HepG2 (cell line): ENCODE results near the gene TMBIM6. TPM values are rescaled to one million over a fixed set of nuclear protein-coding genes. Genes with fewer than 3 reads are reported as not detected.

Source experiments
- CEBPZ ChIP-seq: IDR thresholded peaks from 2 replicates; pipeline ENCODE4 v1.6.1; 2012; ENCODE audit warnings: low read length, improper control_type of control experiment
- LRRFIP1 ChIP-seq: sonication (generic); formaldehyde crosslinking; conservative IDR thresholded peaks from 2 replicates; pipeline ENCODE4 v1.4.0; 2020; ENCODE audit warnings: missing genetic modification reagents
- MTA3 ChIP-seq: sonication (generic); formaldehyde crosslinking; IDR thresholded peaks from 2 replicates; pipeline ENCODE4 v1.4.0; 2020; ENCODE audit warnings: missing genetic modification reagents
- POLR2AphosphoS5 ChIP-seq: IDR thresholded peaks from 2 replicates; pipeline ENCODE4 v1.6.1; 2012; ENCODE audit warnings: low read depth, low read length
- RNF2 ChIP-seq: fragments of 450-650 bp; conservative IDR thresholded peaks from 2 replicates; pipeline ENCODE4 v1.6.1; 2016; ENCODE audit warnings: low read depth
- SMC3 ChIP-seq: IDR thresholded peaks from 2 replicates; pipeline ENCODE4 v1.6.1; 2011; ENCODE audit warnings: low read length, improper control_type of control experiment
- SP5 ChIP-seq: IDR thresholded peaks from 2 replicates; pipeline ENCODE4 v1.6.1; 2016; ENCODE audit warnings: low read depth, borderline replicate concordance
- SYNCRIP ChIP-seq: fragments of 200-400 bp; formaldehyde crosslinking; IDR thresholded peaks from 2 replicates; pipeline ENCODE4 v1.6.1; 2018; ENCODE audit warnings: mild to moderate bottlenecking, low read depth, low read length; ENCODE audit not compliant: insufficient read depth
- TERF1 ChIP-seq: sonication (generic); formaldehyde crosslinking; IDR thresholded peaks from 2 replicates; pipeline ENCODE4 v1.8.0; 2022; ENCODE audit warnings: mild to moderate bottlenecking, missing genetic modification reagents, moderate library complexity
- ZNF17 ChIP-seq: sonication (generic); formaldehyde crosslinking; IDR thresholded peaks from 2 replicates; pipeline ENCODE4 v1.5.0; 2020; ENCODE audit warnings: mild to moderate bottlenecking, missing genetic modification reagents
- ZNF224 ChIP-seq: sonication (generic); formaldehyde crosslinking; IDR thresholded peaks from 2 replicates; pipeline ENCODE4 v1.5.0; 2020; ENCODE audit warnings: mild to moderate bottlenecking, missing genetic modification reagents
- ZNF234 ChIP-seq: sonication (generic); formaldehyde crosslinking; conservative IDR thresholded peaks from 2 replicates; pipeline ENCODE4 v1.5.1; 2020; ENCODE audit warnings: mild to moderate bottlenecking, missing genetic modification reagents
- ZNF30 ChIP-seq: sonication (generic); formaldehyde crosslinking; IDR thresholded peaks from 2 replicates; pipeline ENCODE4 v1.5.0; 2020; ENCODE audit warnings: mild to moderate bottlenecking, missing genetic modification reagents
- ZNF333 ChIP-seq: sonication (generic); formaldehyde crosslinking; IDR thresholded peaks from 2 replicates; pipeline ENCODE4 v1.4.0; 2020; ENCODE audit warnings: mild to moderate bottlenecking, missing genetic modification reagents, borderline replicate concordance
- ZNF749 ChIP-seq: sonication (generic); formaldehyde crosslinking; IDR thresholded peaks from 2 replicates; pipeline ENCODE4 v1.8.0; 2022; ENCODE audit warnings: mild to moderate bottlenecking, missing genetic modification reagents, moderate library complexity, borderline replicate concordance
- polyA plus RNA-seq, 8 experiments: library from polyadenylated mRNA; depleted of rRNA in 3 of 8; stranded (reverse) in 7 of 8; unstranded in 1 of 8; fragments of >200 nt; fragmentation: Illumina TruSeq in 4 of 8; extraction: Trizol in 4 of 8; gene quantifications; 2 replicates each; pipeline versions ENCODE4 v1.2.1 to v1.2.3, GENCODE V29; 2011 to 2016; ENCODE audit warnings: low read depth in 4 of 8, missing spikeins in 1 of 8, mixed read lengths in 1 of 8; ENCODE audit not compliant: insufficient read depth in 1 of 8
- total RNA-seq, 5 experiments: library from RNA; depleted of rRNA; stranded (reverse); fragments of >200 nt; fragmentation: Illumina TruSeq; extraction: Trizol; gene quantifications; 2 replicates each; pipeline ENCODE4 v1.2.3, GENCODE V29; 2016; ENCODE audit warnings: low read depth in 1 of 5
- TF ChIP-seq, protein P1 (sequence below): IDR thresholded peaks from 2 replicates; pipeline ENCODE4 v1.6.1; 2016; ENCODE audit warnings: low read depth, missing genetic modification reagents, missing compliant biosample characterization

Gene TMBIM6
- total and polyA plus RNA-seq, 2 of the 13 experiments (the other 11 are each of a cell fraction or from before 2014, with no cell fraction given), result 412 to 468 TPM

DNA sequence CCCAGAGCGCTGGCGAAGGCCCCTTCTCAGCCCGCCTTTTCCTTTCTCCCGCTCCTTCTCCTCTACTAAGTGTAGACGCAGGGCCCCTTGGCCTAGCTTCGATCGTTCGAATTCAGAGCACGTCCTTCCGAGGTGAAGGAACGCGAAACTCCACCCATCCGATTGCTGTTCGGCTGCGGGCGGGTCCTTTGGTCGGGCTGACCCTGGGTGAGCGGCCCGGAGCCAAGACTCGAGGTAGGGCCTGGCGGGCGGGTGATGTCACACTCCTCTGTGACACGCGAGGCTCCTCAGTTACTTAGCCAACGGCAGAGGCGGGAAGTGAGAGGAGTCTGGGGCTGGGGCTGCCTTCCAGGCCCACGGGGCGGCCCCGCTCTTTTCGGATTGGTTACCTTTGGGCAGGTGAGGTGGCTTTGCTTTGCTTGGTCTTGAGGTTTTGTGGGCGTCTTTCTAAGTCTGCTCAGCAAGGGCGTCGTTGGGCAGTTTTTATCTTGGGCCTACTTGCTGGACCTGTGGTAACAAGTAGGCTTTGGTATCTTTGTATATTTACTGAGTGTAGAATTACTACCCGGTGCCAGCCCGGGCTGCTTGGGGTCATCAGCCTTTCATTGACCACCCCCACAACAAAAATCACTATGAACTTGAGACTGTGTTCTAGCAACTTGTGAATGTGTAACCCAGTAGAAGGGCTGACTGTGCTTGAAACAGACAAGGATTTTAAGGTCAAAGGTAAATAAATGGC, 694 bp downstream of the TMBIM6 start (continued):
- TF ChIP-seq ZNF17 (CRISPR knock-in tag) (no peak), RNF2 (no peak), ZNF333 (peak; percentile 31; the same call in 1 of the 2 replicates), SMC3 (no peak), POLR2AphosphoS5 (no peak), ZNF30 (CRISPR knock-in tag) (no peak), SP5 (CRISPR knock-in tag) (no peak; the same call in 1 of the 2 replicates), ZNF234 (CRISPR knock-in tag) (no peak), SYNCRIP (no peak), ZNF224 (CRISPR knock-in tag) (no peak), LRRFIP1 (CRISPR knock-in tag) (no peak), TERF1 (CRISPR knock-in tag) (no peak), ZNF749 (no peak; the same call in 1 of the 2 replicates), MTA3 (CRISPR knock-in tag) (no peak), CEBPZ (no peak)
- TF ChIP-seq, protein P1, sequence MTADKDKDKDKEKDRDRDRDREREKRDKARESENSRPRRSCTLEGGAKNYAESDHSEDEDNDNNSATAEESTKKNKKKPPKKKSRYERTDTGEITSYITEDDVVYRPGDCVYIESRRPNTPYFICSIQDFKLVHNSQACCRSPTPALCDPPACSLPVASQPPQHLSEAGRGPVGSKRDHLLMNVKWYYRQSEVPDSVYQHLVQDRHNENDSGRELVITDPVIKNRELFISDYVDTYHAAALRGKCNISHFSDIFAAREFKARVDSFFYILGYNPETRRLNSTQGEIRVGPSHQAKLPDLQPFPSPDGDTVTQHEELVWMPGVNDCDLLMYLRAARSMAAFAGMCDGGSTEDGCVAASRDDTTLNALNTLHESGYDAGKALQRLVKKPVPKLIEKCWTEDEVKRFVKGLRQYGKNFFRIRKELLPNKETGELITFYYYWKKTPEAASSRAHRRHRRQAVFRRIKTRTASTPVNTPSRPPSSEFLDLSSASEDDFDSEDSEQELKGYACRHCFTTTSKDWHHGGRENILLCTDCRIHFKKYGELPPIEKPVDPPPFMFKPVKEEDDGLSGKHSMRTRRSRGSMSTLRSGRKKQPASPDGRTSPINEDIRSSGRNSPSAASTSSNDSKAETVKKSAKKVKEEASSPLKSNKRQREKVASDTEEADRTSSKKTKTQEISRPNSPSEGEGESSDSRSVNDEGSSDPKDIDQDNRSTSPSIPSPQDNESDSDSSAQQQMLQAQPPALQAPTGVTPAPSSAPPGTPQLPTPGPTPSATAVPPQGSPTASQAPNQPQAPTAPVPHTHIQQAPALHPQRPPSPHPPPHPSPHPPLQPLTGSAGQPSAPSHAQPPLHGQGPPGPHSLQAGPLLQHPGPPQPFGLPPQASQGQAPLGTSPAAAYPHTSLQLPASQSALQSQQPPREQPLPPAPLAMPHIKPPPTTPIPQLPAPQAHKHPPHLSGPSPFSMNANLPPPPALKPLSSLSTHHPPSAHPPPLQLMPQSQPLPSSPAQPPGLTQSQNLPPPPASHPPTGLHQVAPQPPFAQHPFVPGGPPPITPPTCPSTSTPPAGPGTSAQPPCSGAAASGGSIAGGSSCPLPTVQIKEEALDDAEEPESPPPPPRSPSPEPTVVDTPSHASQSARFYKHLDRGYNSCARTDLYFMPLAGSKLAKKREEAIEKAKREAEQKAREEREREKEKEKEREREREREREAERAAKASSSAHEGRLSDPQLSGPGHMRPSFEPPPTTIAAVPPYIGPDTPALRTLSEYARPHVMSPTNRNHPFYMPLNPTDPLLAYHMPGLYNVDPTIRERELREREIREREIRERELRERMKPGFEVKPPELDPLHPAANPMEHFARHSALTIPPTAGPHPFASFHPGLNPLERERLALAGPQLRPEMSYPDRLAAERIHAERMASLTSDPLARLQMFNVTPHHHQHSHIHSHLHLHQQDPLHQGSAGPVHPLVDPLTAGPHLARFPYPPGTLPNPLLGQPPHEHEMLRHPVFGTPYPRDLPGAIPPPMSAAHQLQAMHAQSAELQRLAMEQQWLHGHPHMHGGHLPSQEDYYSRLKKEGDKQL (CRISPR knock-in tag), result no peak
